ENCODE results near the gene URAD. TPM values are rescaled to one million over a fixed set of nuclear protein-coding genes. Genes with fewer than 3 reads are reported as not detected.
"Not testable (repeated sequence)": the region's sequence is repeated elsewhere in the genome, so short reads cannot be mapped to it uniquely, and the experiment has no call there.

The URAD gene
- total and polyA plus RNA-seq, 12 donors: not detected

DNA sequence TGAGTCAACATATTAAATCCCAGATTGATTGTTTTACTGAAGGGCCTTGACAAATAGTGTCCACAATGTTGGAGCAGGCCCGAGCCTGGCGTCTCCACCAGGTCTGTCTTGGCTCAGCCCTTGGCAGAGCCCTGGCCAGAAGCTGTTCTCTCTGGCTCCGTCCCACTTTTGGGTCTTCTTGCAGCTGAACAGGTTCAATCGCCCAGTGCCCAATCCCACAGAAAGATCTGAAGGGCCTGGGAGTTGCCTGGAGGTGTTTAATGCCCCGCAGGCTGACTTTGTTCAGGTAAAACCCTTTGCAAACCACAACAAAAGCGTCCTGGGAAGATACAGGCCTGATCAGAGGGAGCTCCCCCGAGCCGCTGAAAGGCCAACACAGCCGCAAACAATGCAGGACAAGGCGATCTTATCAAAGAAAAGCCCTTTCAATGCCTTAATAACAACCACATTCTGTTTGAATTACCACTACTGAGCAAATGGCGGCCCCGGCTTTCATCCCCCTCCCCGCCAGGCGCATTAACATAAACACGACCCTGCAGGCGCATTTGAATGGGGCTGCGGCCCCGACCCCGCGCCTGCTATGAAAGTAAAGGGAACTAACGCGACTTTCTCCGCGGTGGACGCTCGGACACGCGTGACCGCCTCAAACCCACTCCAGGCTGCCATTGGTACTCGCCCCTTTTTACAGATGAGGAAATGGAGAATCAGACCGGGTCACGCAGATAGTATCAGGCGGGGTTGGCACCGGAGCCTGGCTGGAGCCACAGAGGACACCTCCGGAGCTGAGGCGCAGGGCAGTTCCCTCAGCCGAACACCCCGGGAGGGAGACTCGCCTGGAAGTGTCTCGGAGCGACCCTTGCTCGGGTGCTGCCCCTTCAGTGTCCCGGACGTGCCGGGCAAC, 22.5 kb downstream of the URAD start:
- DNase-seq: no peak
- H3K27ac ChIP-seq: no peak overlapping the region
- TF ChIP-seq POLR2A (IDR thresholded peaks at IDR 0.05): no peak
- TF ChIP-seq, protein P1, sequence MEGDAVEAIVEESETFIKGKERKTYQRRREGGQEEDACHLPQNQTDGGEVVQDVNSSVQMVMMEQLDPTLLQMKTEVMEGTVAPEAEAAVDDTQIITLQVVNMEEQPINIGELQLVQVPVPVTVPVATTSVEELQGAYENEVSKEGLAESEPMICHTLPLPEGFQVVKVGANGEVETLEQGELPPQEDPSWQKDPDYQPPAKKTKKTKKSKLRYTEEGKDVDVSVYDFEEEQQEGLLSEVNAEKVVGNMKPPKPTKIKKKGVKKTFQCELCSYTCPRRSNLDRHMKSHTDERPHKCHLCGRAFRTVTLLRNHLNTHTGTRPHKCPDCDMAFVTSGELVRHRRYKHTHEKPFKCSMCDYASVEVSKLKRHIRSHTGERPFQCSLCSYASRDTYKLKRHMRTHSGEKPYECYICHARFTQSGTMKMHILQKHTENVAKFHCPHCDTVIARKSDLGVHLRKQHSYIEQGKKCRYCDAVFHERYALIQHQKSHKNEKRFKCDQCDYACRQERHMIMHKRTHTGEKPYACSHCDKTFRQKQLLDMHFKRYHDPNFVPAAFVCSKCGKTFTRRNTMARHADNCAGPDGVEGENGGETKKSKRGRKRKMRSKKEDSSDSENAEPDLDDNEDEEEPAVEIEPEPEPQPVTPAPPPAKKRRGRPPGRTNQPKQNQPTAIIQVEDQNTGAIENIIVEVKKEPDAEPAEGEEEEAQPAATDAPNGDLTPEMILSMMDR (IDR thresholded peaks at IDR 0.05): no peak
- no peaks in the 10 kb centered on the region for H3K4me1 ChIP-seq (replicated peaks in 1 of 2)
- peaks cover 84% of the 10 kb centered on the region for H3K27me3 ChIP-seq
- 20 to 39% (median 24%) methylated on average over 20 to 45 of the region's 45 CpGs for WGBS, 4 donors
- intact Hi-C loops (cut with DNase I): no loop called here
- H3K4me3 ChIP-seq: no peak overlapping the region
- H3K9me3 ChIP-seq (replicated peaks in 1 of 3): no peaks in the 10 kb centered on the region
- H3K36me3 ChIP-seq (replicated peaks in 1 of 2): no peaks in the 10 kb centered on the region

DNA sequence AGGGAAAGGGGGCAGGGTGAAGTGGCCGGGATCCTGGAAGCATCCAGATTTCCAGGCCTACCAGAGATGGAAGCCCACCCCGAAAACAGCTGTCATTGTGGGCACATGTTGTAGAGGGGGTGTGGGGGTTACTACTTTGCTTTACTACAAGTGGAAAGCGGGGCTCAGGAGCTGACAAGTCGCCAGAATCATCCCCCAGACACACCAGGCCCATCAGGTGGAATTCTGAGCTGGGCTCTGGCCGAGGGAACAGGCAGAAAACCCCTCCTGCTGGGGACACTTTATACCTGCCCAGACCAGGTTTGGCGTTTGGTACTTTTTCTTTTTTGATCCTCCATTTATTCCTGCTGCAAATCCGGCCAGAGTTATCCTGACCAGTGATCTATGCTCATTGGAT, 23.2 kb downstream of the URAD start:
- H3K27me3 ChIP-seq: peaks cover 84% of the 10 kb centered on the region
- H3K36me3 ChIP-seq (replicated peaks in 1 of 2): no peaks in the 10 kb centered on the region
- TF ChIP-seq, protein P1 (IDR thresholded peaks at IDR 0.05): no peak
- TF ChIP-seq POLR2A (IDR thresholded peaks at IDR 0.05): no peak
- no peak overlapping the region for H3K27ac ChIP-seq
- intact Hi-C loops (cut with DNase I): no loop called here
- WGBS, 4 donors: 48 to 71% (median 61%) methylated on average over 7 of the region's 7 CpGs
- DNase-seq: no peak
- peaks cover 6% of the 10 kb centered on the region in 2 donors for H3K4me1 ChIP-seq (replicated peaks in 1 of 2)
- H3K9me3 ChIP-seq (replicated peaks in 1 of 3): no peaks in the 10 kb centered on the region
- H3K4me3 ChIP-seq: no peak overlapping the region

DNA sequence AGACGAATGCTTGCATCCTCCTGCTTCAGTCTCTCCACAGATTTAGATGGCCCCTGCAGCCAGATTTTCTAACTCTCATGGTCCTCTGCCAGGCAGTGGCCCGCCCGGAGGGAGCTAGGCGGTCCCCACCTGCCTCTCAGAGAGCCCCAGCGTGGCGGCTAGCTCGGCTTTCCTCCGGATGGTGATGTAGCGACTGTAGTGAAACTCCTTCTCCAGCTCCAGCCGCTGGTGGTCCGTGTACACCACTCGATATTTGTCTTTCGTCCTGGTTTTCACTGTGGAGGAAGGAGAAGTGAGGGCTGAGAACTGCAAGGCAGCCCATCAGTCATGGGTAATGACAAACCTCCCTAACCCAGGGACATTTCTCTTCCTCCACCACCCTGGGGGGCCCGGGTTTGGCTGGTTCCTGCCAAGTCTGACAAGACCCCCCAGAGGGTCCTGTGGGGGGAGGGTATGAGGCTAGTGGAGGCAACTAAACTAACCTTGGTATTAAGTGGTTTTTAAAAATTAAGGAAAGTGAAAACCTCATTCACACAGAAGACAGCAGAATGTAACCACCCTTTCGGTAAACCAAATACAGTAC, 23.7 kb downstream of the URAD start:
- Histone ChIP-seq H3K4me3 (no peak overlapping the region), H3K27me3 (peaks cover 84% of the 10 kb centered on the region), H3K27ac (no peak overlapping the region), H3K36me3 (replicated peaks in 1 of 2) (no peaks in the 10 kb centered on the region), H3K9me3 (replicated peaks in 1 of 3) (no peaks in the 10 kb centered on the region), H3K4me1 (replicated peaks in 1 of 2) (peaks cover 9% of the 10 kb centered on the region in 2 donors)
- WGBS, 4 donors: 20 to 47% (median 32%) methylated on average over 15 of the region's 15 CpGs
- no peak for DNase-seq
- intact Hi-C loops (cut with DNase I): no loop called here
- TF ChIP-seq, protein P1 (IDR thresholded peaks at IDR 0.05): no peak
- no peak for TF ChIP-seq POLR2A (IDR thresholded peaks at IDR 0.05)

DNA sequence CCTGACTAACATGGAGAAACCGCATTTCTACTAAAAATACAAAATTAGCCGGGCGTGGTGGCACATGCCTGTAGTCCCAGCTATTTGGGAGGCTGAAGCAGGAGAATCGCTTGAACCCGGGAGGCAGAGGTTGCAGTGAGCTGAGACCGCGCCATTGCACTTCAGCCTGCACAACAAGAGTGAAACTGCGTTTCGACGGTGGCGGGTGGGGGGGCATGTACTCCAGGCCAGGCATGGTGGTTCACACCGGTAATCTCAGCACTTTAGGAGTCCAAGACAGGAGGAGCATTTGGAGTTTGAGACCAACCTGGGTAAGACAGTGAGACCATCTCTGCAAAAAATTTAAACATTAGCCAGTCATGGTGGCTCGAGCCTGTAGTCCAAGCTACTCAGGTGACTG, 24.3 kb downstream of the URAD start:
- H3K4me1 ChIP-seq (replicated peaks in 1 of 2); intact Hi-C loops (cut with DNase I); H3K27ac ChIP-seq; H3K36me3 ChIP-seq (replicated peaks in 1 of 2); DNase-seq; H3K4me3 ChIP-seq; H3K9me3 ChIP-seq (replicated peaks in 1 of 3): not testable (repeated sequence)
- peaks cover 84% of the 10 kb centered on the region for H3K27me3 ChIP-seq
- WGBS, 4 donors: 62 to 73% (median 64%) methylated on average over 10 to 13 of the region's 13 CpGs

All from adrenal gland (tissue), 12 donors.